ENCODE data around the gene IL22RA2. TPM values are rescaled to one million over a fixed set of nuclear protein-coding genes. Genes with fewer than 3 reads are reported as not detected.

IL22RA2 gene
- polyA plus RNA-seq, 3 donors, result not detected

- no peak overlapping the region for H3K4me3 Mint-ChIP-seq
- H3K79me2 ChIP-seq (ENCODE audit: insufficient read depth, low read length), result no peaks in the 10 kb centered on the region
- H3K9ac ChIP-seq (ENCODE audit: insufficient read depth, low read length, poor library complexity, severe bottlenecking), result no peak overlapping the region
- H3K4me3 ChIP-seq (replicated peaks in 1 of 3; ENCODE audit: low read depth in 2 of 3, low read length in 3 of 3), result no peak overlapping the region
- no peak for DNase-seq
- H3K36me3 Mint-ChIP-seq, result peaks cover 3 to 4% of the 10 kb centered on the region in 2 donors
- H2AFZ ChIP-seq (ENCODE audit: insufficient read depth, low read depth, low read length, poor library complexity, severe bottlenecking), result no peak overlapping the region
- peaks cover 5% of the 10 kb centered on the region for H3K4me1 Mint-ChIP-seq
- H3K27ac ChIP-seq (ENCODE audit: low read depth in 1 of 2, low read length in 2 of 2), result no peak overlapping the region
- no peak overlapping the region for H3K27ac Mint-ChIP-seq
- peaks cover 15 to 29% (median 19%) of the 10 kb centered on the region in 7 donors for H3K9me3 Mint-ChIP-seq
- no peaks in the 10 kb centered on the region for H3K4me1 ChIP-seq (ENCODE audit: control insufficient read depth in 1 of 2, insufficient read depth in 2 of 2, low read length in 2 of 2)
- H4K20me1 ChIP-seq (ENCODE audit: insufficient read depth, low read length), result peaks cover 11% of the 10 kb centered on the region
- H3K36me3 ChIP-seq (replicated peaks in 1 of 2; ENCODE audit: control insufficient read depth in 1 of 2, insufficient read depth in 2 of 2, low read length in 2 of 2), result peaks cover 2 to 4% of the 10 kb centered on the region in 2 donors
- intact Hi-C loops (cut with micrococcal nuclease), result no loop called here
- TF ChIP-seq, protein P1, sequence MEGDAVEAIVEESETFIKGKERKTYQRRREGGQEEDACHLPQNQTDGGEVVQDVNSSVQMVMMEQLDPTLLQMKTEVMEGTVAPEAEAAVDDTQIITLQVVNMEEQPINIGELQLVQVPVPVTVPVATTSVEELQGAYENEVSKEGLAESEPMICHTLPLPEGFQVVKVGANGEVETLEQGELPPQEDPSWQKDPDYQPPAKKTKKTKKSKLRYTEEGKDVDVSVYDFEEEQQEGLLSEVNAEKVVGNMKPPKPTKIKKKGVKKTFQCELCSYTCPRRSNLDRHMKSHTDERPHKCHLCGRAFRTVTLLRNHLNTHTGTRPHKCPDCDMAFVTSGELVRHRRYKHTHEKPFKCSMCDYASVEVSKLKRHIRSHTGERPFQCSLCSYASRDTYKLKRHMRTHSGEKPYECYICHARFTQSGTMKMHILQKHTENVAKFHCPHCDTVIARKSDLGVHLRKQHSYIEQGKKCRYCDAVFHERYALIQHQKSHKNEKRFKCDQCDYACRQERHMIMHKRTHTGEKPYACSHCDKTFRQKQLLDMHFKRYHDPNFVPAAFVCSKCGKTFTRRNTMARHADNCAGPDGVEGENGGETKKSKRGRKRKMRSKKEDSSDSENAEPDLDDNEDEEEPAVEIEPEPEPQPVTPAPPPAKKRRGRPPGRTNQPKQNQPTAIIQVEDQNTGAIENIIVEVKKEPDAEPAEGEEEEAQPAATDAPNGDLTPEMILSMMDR (IDR thresholded peaks at IDR 0.05), result no peak
- H3K27me3 ChIP-seq (ENCODE audit: control insufficient read depth in 2 of 2, insufficient read depth in 2 of 2, low read length in 2 of 2), result no peaks in the 10 kb centered on the region
- H3K4me2 ChIP-seq (replicated peaks; ENCODE audit: extremely low read depth, low read length, poor library complexity, severe bottlenecking), result no peak overlapping the region
- H3K27me3 Mint-ChIP-seq (ENCODE audit: low read depth in 3 of 3), result peaks cover 2 to 5% (median 2%) of the 10 kb centered on the region in 3 donors
- WGBS (ENCODE audit: insufficient coverage), result no CpG with 5 or more reads among the region's 1 CpG
- H3K9me3 ChIP-seq (replicated peaks in 1 of 2; ENCODE audit: control insufficient read depth in 1 of 2, insufficient read depth in 1 of 2, low read length in 2 of 2), result peaks cover 11 to 29% of the 10 kb centered on the region in 2 donors
Observed at GRCh38 chr6:137191670-137192069, 18.2 kb upstream of the IL22RA2 start.

DNA sequence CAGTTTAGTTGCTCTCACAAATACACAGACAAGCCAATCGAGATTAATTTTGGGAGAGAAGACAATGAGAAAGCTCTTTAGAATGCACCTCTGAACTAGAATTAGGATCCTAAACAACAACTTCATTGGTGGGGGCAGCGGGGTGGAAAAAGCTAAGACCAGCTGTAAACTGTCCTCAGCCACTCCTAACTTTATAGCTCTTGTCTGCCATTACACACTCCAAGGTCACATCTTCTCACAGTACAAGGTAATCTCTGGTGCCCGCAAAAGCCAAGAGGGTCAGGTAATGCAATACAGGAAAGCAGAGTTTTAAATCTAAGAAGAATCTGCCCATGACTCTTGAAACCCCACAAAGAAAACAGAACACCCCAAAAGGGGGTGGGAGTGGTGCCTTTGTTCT, 17.8 kb upstream of the IL22RA2 start:
- DNase-seq, result no peak
- no peak overlapping the region for H3K27ac ChIP-seq (ENCODE audit: low read depth in 1 of 2, low read length in 2 of 2)
- H3K27ac Mint-ChIP-seq, result no peak overlapping the region
- H3K4me3 Mint-ChIP-seq, result no peak overlapping the region
- intact Hi-C loops (cut with micrococcal nuclease), result no loop called here
- peaks cover 7% of the 10 kb centered on the region for H4K20me1 ChIP-seq (ENCODE audit: insufficient read depth, low read length)
- peaks cover 19 to 33% (median 23%) of the 10 kb centered on the region in 7 donors for H3K9me3 Mint-ChIP-seq
- H3K9ac ChIP-seq (ENCODE audit: insufficient read depth, low read length, poor library complexity, severe bottlenecking), result no peak overlapping the region
- H3K27me3 ChIP-seq (ENCODE audit: control insufficient read depth in 2 of 2, insufficient read depth in 2 of 2, low read length in 2 of 2), result no peaks in the 10 kb centered on the region
- H3K27me3 Mint-ChIP-seq (ENCODE audit: low read depth in 3 of 3), result peaks cover 2 to 5% (median 2%) of the 10 kb centered on the region in 3 donors
- TF ChIP-seq, protein P1 (IDR thresholded peaks at IDR 0.05), result no peak
- H3K4me2 ChIP-seq (replicated peaks; ENCODE audit: extremely low read depth, low read length, poor library complexity, severe bottlenecking), result no peak overlapping the region
- H2AFZ ChIP-seq (ENCODE audit: insufficient read depth, low read depth, low read length, poor library complexity, severe bottlenecking), result no peak overlapping the region
- no peak overlapping the region for H3K4me3 ChIP-seq (replicated peaks in 1 of 3; ENCODE audit: low read depth in 2 of 3, low read length in 3 of 3)
- no peaks in the 10 kb centered on the region for H3K36me3 ChIP-seq (replicated peaks in 1 of 2; ENCODE audit: control insufficient read depth in 1 of 2, insufficient read depth in 2 of 2, low read length in 2 of 2)
- WGBS (ENCODE audit: insufficient coverage), result no CpG with 5 or more reads among the region's 3 CpGs
- no peaks in the 10 kb centered on the region for H3K79me2 ChIP-seq (ENCODE audit: insufficient read depth, low read length)
- peaks cover 0 to 1% of the 10 kb centered on the region in 2 donors for H3K36me3 Mint-ChIP-seq
- H3K4me1 Mint-ChIP-seq, result peaks cover 3% of the 10 kb centered on the region
- peaks cover 13 to 33% of the 10 kb centered on the region in 2 donors for H3K9me3 ChIP-seq (replicated peaks in 1 of 2; ENCODE audit: control insufficient read depth in 1 of 2, insufficient read depth in 1 of 2, low read length in 2 of 2)
- H3K4me1 ChIP-seq (ENCODE audit: control insufficient read depth in 1 of 2, insufficient read depth in 2 of 2, low read length in 2 of 2), result no peaks in the 10 kb centered on the region

Data from CD14-positive monocyte (primary cell).